SK-N-MC (cell line): ENCODE results near the gene UBL3.

Experiments used
- DNase-seq: peaks from one replicate; pipeline ENCODE4 v3.0.0-alpha.2; 2011; ENCODE audit warnings: low read depth, low spot score
- H3K27ac ChIP-seq: fragments of 200-600 bp; sonication (generic); 2 replicates; pipeline ENCODE4 v1.5.1; 2016; ENCODE audit warnings: mixed run types
- H3K36me3 ChIP-seq: fragments of 200-600 bp; sonication (generic); 2 replicates; pipeline ENCODE4 v1.6.1; 2017; ENCODE audit warnings: antibody characterized with exemption, low read length, mixed read lengths; ENCODE audit not compliant: insufficient read depth
- H3K4me3 ChIP-seq: fragments of 200-600 bp; sonication (generic); 2 replicates; pipeline ENCODE4 v1.5.1; 2016
- H3K9ac ChIP-seq: fragments of 200-600 bp; sonication (generic); 2 replicates; pipeline ENCODE4 v1.8.0; 2017; ENCODE audit warnings: mixed run types, mixed read lengths; ENCODE audit not compliant: insufficient read length
- H3K9me3 ChIP-seq: fragments of 200-600 bp; sonication (generic); 2 replicates; pipeline ENCODE4 v1.6.1; 2017; ENCODE audit warnings: low read depth, mild to moderate bottlenecking, antibody characterized with exemption, low read length, moderate library complexity, mixed read lengths
- EZH2 ChIP-seq: fragments of 200-600 bp; sonication (generic); IDR thresholded peaks from one replicate; pipeline ENCODE4 v1.6.1; 2017; ENCODE audit warnings: antibody characterized with exemption
- FOXP2 ChIP-seq: optimal IDR thresholded peaks from 2 replicates; pipeline ENCODE3; 2011; ENCODE audit warnings: mild to moderate bottlenecking, moderate library complexity; ENCODE audit not compliant: insufficient read depth; ENCODE audit errors: extremely low read length, control extremely low read depth
- POLR2AphosphoS5 ChIP-seq: IDR thresholded peaks from 2 replicates; pipeline ENCODE4 v1.6.1; 2012; ENCODE audit warnings: mild to moderate bottlenecking, low read depth, low read length, borderline replicate concordance

The UBL3 gene

DNA sequence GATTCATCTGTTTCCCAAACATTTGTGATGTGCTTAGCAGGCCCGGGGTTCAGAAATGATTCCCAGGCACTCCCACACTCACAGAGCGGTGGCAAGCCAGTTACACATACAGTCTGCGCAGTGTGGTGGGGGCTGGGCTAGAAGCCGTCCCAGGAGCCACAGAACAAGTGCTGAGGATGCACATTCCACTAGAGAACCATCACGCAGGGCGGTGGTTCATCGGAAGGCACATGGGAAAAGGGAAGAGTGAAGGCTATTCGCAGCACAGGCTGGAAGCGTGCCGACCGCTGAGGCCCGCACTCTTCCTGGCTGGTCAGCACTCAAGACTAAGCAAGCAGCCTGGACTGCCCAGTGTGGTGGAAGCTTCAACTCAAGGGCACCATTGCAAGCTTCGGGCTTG, 128.7 kb downstream of the UBL3 start:
- TF ChIP-seq EZH2: no peak
- TF ChIP-seq FOXP2: peak; percentile 44
- H3K36me3 ChIP-seq: no peaks in the 10 kb centered on the region
- no peak for DNase-seq

DNA sequence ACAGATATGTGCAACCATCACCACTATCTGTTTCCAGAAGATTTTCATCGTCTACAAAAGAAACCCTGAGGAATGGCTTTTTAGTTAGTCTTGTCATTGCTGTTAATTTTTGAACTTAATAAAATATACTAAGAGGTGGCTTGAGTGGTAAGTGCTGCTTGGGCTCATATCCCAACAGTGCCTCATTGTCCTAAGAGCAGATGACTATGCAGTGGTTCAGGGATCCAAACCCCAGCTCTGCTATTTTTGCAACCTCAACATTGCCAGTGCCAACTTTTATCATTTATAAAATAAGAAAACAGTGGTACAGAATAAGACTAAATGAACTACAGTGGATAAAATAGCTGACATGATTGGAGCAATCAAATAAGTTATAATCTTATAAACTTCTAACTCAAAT, 131.7 kb downstream of the UBL3 start:
- Histone ChIP-seq H3K4me3 (no peak overlapping the region), H3K36me3 (no peaks in the 10 kb centered on the region), H3K9ac (no peak overlapping the region), H3K9me3 (no peaks in the 10 kb centered on the region), H3K27ac (no peak overlapping the region)
- no peak for TF ChIP-seq POLR2AphosphoS5
- TF ChIP-seq FOXP2: no peak
- no peak for TF ChIP-seq EZH2
- DNase-seq: no peak

More for the DNA sequence above, 128.7 kb downstream of the UBL3 start:
- Histone ChIP-seq H3K9ac (no peak overlapping the region), H3K27ac (no peak overlapping the region), H3K4me3 (no peak overlapping the region), H3K9me3 (no peaks in the 10 kb centered on the region)

DNA sequence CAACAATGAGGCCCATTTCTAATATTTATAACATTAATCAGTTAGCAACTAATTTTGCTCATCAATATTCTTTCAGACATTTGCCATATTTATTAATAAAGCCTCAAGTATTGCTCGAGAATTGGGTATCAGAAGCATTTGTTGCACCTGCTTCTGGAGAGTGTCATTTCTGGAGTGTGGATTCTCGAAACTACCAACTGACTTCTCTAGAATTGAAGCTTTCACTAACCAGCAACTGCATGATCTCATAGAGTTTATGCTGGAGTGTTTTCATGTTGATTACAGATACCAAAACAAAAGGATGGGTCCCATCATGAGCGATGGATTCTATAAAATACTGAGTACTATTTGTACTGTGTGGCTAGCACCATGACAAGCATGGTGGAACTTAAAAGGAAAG, 133.9 kb downstream of the UBL3 start:
- DNase-seq: no peak
- Histone ChIP-seq H3K27ac (no peak overlapping the region), H3K9me3 (no peaks in the 10 kb centered on the region), H3K4me3 (no peak overlapping the region), H3K36me3 (no peaks in the 10 kb centered on the region), H3K9ac (no peak overlapping the region)
- TF ChIP-seq FOXP2 (no peak), EZH2 (no peak), POLR2AphosphoS5 (no peak)
